ENCODE results near the gene ACTG2. TPM values are rescaled to one million over a fixed set of nuclear protein-coding genes. Genes with fewer than 3 reads are reported as not detected.
"Not testable (repeated sequence)": the region's sequence is repeated elsewhere in the genome, so short reads cannot be mapped to it uniquely, and the experiment has no call there.

Gene ACTG2
- total RNA-seq, 2 experiments from 2014 or later = not detected

DNA sequence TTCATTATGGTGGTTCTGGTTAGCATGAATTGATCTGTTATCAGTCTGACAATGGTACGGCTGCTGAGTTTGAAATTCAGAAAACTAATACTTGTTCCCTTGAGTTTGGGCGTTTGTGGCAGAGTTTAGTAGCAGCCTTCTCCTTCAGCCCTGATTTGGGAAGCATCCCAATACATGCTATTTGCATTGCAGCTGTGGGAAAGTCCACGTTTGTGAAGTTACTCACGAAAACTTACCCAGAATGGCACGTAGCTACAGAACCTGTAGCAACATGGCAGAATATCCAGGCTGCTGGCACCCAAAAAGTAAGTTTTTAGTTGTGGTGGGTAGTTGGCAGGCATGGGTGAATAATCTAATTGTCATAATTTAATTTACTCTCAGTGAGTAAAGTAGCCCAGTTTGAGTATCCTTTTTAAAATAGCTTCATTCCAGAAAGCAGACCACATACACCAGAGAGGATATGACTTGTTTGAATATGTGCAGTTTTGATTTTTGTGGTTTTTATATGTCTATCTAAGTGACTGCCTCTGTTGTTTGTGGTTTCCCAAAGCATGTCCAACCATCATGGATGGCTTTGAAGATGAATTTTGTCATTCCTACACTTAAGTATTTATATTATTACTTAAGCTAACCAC is 46.0 kb downstream of the ACTG2 start:
- TF ChIP-seq, protein P1, sequence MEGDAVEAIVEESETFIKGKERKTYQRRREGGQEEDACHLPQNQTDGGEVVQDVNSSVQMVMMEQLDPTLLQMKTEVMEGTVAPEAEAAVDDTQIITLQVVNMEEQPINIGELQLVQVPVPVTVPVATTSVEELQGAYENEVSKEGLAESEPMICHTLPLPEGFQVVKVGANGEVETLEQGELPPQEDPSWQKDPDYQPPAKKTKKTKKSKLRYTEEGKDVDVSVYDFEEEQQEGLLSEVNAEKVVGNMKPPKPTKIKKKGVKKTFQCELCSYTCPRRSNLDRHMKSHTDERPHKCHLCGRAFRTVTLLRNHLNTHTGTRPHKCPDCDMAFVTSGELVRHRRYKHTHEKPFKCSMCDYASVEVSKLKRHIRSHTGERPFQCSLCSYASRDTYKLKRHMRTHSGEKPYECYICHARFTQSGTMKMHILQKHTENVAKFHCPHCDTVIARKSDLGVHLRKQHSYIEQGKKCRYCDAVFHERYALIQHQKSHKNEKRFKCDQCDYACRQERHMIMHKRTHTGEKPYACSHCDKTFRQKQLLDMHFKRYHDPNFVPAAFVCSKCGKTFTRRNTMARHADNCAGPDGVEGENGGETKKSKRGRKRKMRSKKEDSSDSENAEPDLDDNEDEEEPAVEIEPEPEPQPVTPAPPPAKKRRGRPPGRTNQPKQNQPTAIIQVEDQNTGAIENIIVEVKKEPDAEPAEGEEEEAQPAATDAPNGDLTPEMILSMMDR (IDR thresholded peaks at IDR 0.05) = no peak
- H3K27me3 Mint-ChIP-seq = no peaks in the 10 kb centered on the region
- H3K27ac Mint-ChIP-seq = peak overlapping the region; percentile 77
- ChIA-PET CTCF (interaction anchor here (0.7 to 1.0 kb wide), 5 partner anchors 12 to 209 kb away, joined by 3 to 4 read pairs (median 3); partner anchors contain the start of gene BOLA3), POLR2A (interaction anchor here (0.7 to 3.9 kb wide), 5 partner anchors 9 to 182 kb away, joined by 3 to 22 read pairs (median 4); partner anchors contain the start of gene DGUOK)
- Histone ChIP-seq H3K36me3 (ENCODE audit: insufficient read depth, low read length) (peaks cover 44% of the 10 kb centered on the region), H3K9me3 (ENCODE audit: control insufficient read depth in 1 of 2, insufficient read depth in 1 of 2, low read length in 2 of 2) (no peaks in the 10 kb centered on the region), H3K4me3 (ENCODE audit: low read length) (no peak overlapping the region), H3K27me3 (ENCODE audit: control insufficient read depth in 1 of 2, insufficient read depth in 2 of 2, low read length in 2 of 2) (no peaks in the 10 kb centered on the region), H3K4me1 (ENCODE audit: insufficient read depth, low read length) (peaks cover 19% of the 10 kb centered on the region), H3K27ac (ENCODE audit: low read depth in 1 of 2, low read length in 2 of 2) (no peak overlapping the region)
- H3K4me3 Mint-ChIP-seq = no peak overlapping the region
- peaks cover 76% of the 10 kb centered on the region for H3K4me1 Mint-ChIP-seq (ENCODE audit: low read depth)
- no peaks in the 10 kb centered on the region for H3K9me3 Mint-ChIP-seq
- H3K36me3 Mint-ChIP-seq (ENCODE audit: low read depth) = peaks cover 80% of the 10 kb centered on the region
- DNase-seq (peak in 2 of 14 experiments; percentile 22 to 29), ATAC-seq (ENCODE audit: poor library complexity) (peak; percentile 72)
- intact Hi-C loops (cut with DNase I, micrococcal nuclease) = loop anchor here in 1 of 2 experiments (1.0 kb wide), 2 partner anchors 13 to 48 kb away; partner anchors contain the start of gene DGUOK

DNA sequence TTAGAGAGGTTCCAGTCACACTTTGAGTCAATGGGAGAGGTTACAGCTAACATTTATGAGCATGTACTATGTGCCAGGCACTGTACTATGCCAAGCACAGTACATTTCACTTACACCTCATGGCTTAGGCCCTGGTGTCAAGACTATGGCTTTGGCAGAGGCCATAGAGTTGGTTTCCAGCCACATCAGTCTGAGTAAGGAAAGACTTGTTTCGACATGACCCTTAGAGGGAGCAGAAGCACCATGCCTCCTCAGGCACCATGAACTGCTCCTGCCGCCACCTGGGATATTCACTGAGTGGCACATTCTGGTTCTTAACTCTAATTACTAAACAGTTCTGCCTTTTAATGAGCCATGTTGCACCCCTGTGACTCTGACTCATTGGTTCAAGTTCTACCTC is 46.6 kb downstream of the ACTG2 start:
- Histone ChIP-seq H3K4me3 (ENCODE audit: low read length) (no peak overlapping the region), H3K27ac (ENCODE audit: low read depth in 1 of 2, low read length in 2 of 2) (no peak overlapping the region), H3K4me1 (ENCODE audit: insufficient read depth, low read length) (peaks cover 19% of the 10 kb centered on the region), H3K27me3 (ENCODE audit: control insufficient read depth in 1 of 2, insufficient read depth in 2 of 2, low read length in 2 of 2) (no peaks in the 10 kb centered on the region), H3K9me3 (ENCODE audit: control insufficient read depth in 1 of 2, insufficient read depth in 1 of 2, low read length in 2 of 2) (no peaks in the 10 kb centered on the region), H3K36me3 (ENCODE audit: insufficient read depth, low read length) (peaks cover 50% of the 10 kb centered on the region)
- peak overlapping the region; percentile 11 for H3K4me3 Mint-ChIP-seq
- peak overlapping the region; percentile 77 for H3K27ac Mint-ChIP-seq
- TF ChIP-seq, protein P1 (IDR thresholded peaks at IDR 0.05) = peak; percentile 21
- peaks cover 77% of the 10 kb centered on the region for H3K4me1 Mint-ChIP-seq (ENCODE audit: low read depth)
- DNase-seq = peak in 9 of 14 experiments; percentile 3 to 64 (median 38)
- ATAC-seq (ENCODE audit: poor library complexity) = peak; percentile 81
- H3K27me3 Mint-ChIP-seq = no peaks in the 10 kb centered on the region
- no peaks in the 10 kb centered on the region for H3K9me3 Mint-ChIP-seq
- peaks cover 80% of the 10 kb centered on the region for H3K36me3 Mint-ChIP-seq (ENCODE audit: low read depth)
- intact Hi-C loops (cut with DNase I, micrococcal nuclease) = loop anchor here in 1 of 2 experiments (1.0 kb wide), 2 partner anchors 13 to 48 kb away; partner anchors contain the start of gene DGUOK
- ChIA-PET POLR2A (interaction anchor here (0.9 to 3.9 kb wide), 4 partner anchors 9 to 181 kb away, joined by 3 to 22 read pairs (median 4); partner anchors contain the start of gene DGUOK), CTCF (interaction anchor here (0.7 to 1.0 kb wide), 4 partner anchors 12 to 438 kb away, joined by 3 to 4 read pairs (median 4); partner anchors contain the start of gene BOLA3)

DNA sequence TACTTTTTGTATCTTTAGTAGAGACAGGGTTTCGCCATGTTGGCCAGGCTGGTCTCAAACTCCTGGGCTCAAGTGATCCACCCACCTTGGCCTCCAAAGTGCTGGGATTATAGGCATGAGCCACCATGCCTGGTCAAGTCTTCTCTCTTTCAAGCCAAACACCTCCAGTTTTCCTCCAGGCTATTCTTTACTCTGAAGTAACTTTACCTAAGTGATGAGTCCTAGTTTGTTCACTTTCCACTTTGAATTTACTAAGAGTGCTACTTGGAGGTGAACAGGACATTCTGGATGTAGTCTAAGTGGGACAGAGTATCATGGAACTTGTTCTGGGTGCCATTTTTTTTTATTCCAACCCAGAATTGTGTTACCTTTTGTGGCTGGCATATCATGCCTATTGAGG is 47.3 kb downstream of the ACTG2 start:
- H3K9me3 Mint-ChIP-seq; H3K27ac ChIP-seq (ENCODE audit: low read depth in 1 of 2, low read length in 2 of 2); H3K27me3 Mint-ChIP-seq; H3K4me3 ChIP-seq (ENCODE audit: low read length); H3K27me3 ChIP-seq (ENCODE audit: control insufficient read depth in 1 of 2, insufficient read depth in 2 of 2, low read length in 2 of 2); DNase-seq; ATAC-seq (ENCODE audit: poor library complexity); H3K9me3 ChIP-seq (ENCODE audit: control insufficient read depth in 1 of 2, insufficient read depth in 1 of 2, low read length in 2 of 2); intact Hi-C loops (cut with DNase I, micrococcal nuclease); H3K4me3 Mint-ChIP-seq: not testable (repeated sequence)
- ChIA-PET POLR2A (interaction anchor here (1.3 kb wide), 1 partner anchor 39 kb away, joined by 4 read pairs; no protein-coding TSS in a partner anchor), CTCF (interaction anchor here (0.7 kb wide), 1 partner anchor 437 kb away, joined by 3 read pairs; no protein-coding TSS in a partner anchor)
- Mint-ChIP-seq H3K27ac (peak overlapping the region; percentile 77), H3K36me3 (ENCODE audit: low read depth) (peaks cover 86% of the 10 kb centered on the region), H3K4me1 (ENCODE audit: low read depth) (peaks cover 81% of the 10 kb centered on the region)
- peaks cover 55% of the 10 kb centered on the region for H3K36me3 ChIP-seq (ENCODE audit: insufficient read depth, low read length)
- H3K4me1 ChIP-seq (ENCODE audit: insufficient read depth, low read length) = peaks cover 22% of the 10 kb centered on the region
